GM21576 (cell line): ENCODE measurements around the gene BYSL.
A peak's percentile ranks its signal among the peaks of the same experiment; 100 is the strongest.

Source experiments
- ATAC-seq: cut with Tn5 transposase; IDR thresholded peaks from one replicate; pipeline ENCODE4 v1.9.1; 2021; ENCODE audit warnings: mild to moderate bottlenecking, moderate library complexity; ENCODE audit not compliant: unreplicated experiment

Gene BYSL

DNA sequence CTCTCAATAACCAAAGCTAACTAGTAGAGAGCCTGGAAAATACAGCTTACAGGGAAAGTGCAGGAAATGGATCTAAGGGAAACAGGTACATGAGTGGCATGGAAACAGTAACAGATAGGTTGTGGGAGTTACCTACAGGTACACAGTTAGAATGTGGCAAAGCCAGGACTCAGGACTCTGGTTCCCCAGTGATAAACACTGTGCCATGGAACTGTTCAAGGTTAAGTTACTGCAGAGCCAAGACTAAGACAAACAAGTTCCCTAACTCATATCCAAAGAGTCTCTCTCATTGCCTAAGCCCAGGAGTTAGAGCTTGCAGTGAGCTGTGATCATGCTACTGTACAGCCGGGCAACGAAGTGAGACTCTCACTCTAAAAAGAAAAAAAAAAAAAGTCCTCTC lies 7.0 kb upstream of the BYSL start:
- ATAC-seq = no peak

- ATAC-seq = no peak
Measured at GRCh38 chr6:41914869-41915530, 6.3 kb upstream of the BYSL start.

DNA sequence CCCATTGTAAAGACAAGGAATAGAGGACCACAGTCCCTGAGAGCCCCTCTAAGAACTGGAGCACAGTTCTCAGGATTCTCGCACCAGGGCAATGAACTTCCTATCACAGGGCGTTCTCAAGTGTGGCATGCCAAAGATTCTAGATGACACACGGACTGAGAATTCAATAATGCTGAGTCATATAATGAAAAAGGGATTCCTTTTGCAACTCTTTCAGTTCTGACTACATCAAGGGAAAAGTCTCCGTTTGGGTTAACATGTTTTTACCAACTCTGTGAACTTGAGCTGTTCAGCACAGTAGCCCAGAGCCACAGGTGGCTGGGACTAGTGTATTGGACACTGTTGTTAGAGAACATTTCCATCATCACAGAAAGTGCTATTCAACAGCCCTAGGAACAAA lies 3.8 kb upstream of the BYSL start:
- ATAC-seq = no peak

GRCh38 chr6:41921712-41921998 lies 356 bp downstream of the BYSL start:
- no peak for ATAC-seq

DNA sequence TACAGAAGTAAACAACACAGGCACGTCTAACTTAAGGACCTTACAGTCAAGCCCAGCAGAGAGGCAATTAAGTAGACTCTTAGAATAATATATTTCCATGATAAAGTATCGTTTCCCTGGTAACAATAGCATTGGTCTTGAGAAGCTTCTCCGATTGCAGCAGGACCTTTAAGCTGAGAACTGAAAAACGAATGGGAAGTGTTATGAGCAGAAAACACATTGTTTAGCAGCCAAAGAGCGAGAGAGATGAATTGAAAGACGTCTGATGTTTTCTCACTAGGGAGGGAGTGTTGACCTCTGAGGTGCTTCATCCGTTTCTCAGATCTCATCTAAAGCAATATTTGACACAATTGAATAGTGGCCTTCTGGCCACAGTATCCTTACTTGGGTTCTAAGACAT lies 855 bp downstream of the BYSL start:
- ATAC-seq = no peak

GRCh38 chr6:41927253-41927652 lies 6.0 kb downstream of the BYSL start:
- ATAC-seq = no peak

DNA sequence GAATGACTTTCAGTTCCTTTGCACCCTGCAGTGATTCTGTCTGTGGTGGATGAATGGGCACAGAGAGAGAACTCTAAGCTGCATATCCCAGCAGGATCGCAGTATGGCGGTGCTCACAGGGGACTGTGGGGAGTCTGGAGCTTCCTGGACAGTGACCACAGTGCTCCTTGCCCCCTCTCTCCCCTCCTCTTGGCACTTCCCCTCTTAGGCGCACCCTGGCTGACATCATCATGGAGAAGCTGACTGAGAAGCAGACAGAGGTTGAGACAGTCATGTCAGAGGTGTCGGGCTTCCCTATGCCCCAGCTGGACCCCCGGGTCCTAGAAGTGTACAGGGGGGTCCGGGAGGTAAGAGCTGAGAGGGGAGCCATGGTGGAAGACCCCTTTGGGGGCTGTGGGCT lies 8.6 kb downstream of the BYSL start:
- no peak for ATAC-seq

- ATAC-seq = no peak
Measured at GRCh38 chr6:41931792-41932191, 10.5 kb downstream of the BYSL start.

GRCh38 chr6:41932378-41932777 lies 11.1 kb downstream of the BYSL start:
- ATAC-seq = no peak

DNA sequence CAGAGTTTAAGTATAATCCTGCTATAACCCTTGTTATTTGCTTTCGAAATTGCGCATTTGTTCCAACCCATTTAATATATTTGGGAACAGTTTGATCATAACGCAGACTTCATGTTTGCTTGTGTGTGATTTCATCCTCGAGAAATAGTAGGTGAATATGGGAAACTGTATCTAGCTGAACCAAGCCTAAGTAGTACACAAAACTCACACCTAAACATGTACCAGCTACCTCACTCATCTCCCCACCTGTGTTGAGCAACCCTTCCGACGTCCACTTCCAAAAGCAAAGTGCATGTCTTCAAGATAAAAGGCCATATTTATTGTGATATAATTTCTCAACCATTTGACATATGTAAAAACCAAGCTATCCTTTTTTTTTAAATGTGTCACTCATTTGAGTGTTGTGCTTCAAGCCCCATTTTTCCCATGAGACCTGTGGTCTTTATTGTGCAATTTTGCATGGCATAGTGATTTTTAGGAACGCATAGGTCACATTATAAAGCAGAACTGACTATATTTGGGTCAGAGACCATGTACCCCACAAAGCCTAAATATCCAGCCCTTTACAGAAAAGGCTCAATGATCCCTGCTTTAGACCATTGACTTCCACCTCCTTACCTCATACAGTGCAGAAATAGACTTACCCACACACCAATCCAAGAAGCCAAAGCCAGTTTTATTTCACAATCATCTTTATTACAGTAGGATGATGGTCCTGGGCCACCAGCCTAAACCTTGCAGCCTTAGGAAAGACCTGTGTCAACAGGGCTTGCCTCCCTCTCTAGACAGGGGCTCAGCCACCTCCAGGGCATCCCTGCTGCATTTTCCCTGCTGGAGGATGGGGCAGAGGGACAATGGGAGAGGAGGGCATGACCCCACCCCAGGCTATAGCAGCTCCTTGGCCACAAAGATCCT lies 13.2 kb downstream of the BYSL start:
- ATAC-seq = no peak

GRCh38 chr6:41935193-41935574 lies 13.9 kb downstream of the BYSL start:
- no peak for ATAC-seq

DNA sequence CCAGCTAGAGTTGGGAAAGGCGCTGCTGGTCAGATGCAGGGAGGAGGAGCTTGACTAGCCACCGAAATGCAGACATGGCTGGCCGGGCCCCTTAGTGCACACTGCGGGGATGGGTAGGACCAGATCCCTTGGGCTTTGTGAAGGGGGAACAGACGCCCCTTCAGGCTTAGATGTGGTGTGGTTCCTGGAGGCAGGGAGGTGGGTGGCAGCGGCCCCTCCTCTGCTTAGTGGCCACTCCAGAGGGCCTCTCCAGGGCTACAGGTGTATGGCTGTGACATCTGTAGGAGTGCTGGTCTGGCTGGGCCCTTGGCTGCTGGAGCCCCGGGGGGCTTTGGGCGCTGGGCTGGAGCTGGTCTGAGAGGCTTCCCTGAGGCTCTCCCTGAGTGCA lies 14.4 kb downstream of the BYSL start:
- ATAC-seq = no peak

DNA sequence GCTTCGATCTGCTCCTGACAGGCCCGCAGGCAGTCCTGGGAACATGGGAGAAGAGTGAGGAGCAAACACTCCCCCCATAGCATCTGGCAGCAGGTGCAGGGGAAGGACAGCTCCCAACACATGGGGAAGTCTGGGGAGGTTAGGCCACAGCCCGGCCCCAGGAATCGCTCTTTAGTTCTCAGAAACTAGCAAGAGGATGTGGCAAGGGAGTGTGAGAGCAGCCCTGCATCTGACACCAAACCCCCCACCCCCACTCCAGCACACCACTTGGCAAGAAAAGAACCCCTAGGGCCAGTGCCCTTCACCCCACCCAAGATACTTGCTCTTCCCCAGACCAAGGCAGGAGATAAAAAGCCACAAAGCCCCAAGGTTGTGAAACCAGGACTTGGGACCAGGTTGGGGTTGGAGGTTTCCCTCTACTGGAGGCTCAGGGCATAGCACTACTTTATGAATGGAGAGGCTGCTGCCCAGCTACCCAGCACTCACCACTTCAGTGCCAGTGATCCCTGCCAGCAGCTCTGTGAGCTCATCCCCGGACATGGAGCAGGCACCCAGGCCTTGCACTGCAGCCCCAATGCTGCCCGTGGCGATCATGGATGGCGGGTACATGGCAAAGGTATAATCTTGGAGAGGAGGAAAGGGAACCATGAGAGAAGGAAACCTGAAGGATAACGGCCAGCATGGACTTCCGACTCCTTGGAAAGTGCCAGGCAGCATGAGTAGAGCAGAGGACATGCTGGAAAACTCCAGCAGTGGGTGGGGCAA lies 15.0 kb downstream of the BYSL start:
- peak; percentile 51 for ATAC-seq

GRCh38 chr6:41937472-41937860 lies 16.2 kb downstream of the BYSL start:
- no peak for ATAC-seq

DNA sequence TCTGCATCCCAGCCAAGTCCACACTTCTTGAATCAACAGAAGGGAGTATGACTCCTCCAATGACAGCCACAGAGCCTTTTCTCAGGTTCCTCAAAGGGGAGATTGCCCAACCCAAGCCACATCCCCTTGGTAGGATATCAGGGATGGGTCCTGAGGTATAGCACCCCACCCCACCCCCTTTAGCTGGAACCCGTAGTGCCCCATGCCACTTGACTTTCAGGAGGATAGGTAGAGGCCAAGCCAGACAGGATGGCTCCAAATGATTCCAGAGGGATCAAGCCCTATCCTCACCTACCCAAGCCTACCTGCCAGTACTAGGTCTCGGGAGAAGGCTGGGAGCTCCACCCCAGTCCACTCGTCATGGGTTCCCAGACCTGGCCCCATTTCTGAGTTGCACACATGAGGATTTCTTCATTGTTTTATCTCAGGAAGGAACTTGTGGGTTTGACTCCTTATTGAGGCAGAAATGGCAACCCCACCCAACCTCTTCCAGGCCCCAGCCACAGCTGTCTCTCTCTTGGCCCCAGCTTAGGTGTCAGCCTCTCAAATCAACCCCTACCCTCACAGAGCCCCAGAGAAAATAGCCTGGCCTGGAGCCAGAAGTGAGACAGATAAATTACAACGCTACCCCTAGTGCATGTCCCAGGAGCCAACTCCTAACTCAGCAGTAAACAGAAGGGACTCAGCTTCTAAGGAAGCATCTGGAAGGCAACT lies 16.7 kb downstream of the BYSL start:
- ATAC-seq = no peak

DNA sequence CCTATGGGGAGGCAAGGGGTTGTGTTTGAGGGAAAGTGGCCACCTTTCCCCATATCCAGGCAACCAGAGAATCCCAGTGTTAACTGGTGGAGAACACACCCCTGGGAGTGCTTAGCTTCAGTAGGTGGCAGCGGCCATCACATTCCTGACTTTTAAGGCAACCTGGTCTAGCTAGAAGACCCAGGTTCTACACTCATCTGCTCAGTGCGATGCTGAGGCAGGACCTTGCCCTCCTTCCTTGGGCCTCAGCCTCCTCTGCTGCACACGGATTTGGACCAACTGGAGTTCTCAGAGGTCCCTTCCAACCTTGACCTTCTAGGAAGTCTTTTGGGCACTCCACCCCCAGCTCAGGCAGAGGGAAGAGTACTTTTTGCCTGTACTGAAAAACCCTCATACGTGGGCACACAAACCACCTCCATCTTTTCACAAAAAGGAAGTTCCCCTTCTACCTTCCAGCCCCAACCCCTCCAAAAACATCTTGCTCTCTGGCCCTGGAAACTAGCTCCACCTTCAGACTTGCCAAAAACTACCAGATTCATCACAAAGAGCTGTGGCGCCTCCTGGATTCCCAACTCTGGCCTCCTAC lies 17.4 kb downstream of the BYSL start:
- no peak for ATAC-seq

- ATAC-seq = no peak
Measured at GRCh38 chr6:41939176-41939847, 18.0 kb downstream of the BYSL start.

- ATAC-seq = no peak
Measured at GRCh38 chr6:41939848-41940758, 18.8 kb downstream of the BYSL start.

- ATAC-seq = peak; percentile 9
Measured at GRCh38 chr6:41940759-41941279, 19.5 kb downstream of the BYSL start.
